HG03439 (cell line): ENCODE data around the gene PAPOLB.

Source experiments
- ATAC-seq: cut with Tn5 transposase; IDR thresholded peaks from one replicate; pipeline ENCODE4 v1.9.1; 2021; ENCODE audit warnings: mild to moderate bottlenecking, moderate library complexity; ENCODE audit not compliant: unreplicated experiment

PAPOLB gene

GRCh38 chr7:4842319-4843064 is 19.3 kb downstream of the PAPOLB start:
- no peak for ATAC-seq

DNA sequence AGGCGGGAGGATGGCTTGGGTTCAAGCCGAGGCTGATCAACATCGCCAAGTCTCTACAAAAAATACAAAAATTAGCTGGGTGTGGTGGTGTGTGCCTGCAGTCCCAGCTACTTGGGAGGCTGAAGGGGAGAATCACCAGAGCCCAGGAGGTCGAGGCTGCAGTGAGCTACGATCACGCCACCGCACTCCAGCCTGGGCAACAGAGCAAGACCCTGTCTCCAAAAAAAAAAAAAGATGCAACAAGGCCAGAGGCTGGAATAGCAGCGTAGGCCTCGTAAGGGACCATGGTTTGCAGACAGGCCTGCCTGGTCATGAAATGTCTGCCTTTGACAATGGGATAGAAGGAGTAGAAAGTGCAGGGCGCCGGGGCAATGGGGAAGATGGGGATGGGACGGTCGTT is 20.0 kb downstream of the PAPOLB start:
- ATAC-seq = no peak

DNA sequence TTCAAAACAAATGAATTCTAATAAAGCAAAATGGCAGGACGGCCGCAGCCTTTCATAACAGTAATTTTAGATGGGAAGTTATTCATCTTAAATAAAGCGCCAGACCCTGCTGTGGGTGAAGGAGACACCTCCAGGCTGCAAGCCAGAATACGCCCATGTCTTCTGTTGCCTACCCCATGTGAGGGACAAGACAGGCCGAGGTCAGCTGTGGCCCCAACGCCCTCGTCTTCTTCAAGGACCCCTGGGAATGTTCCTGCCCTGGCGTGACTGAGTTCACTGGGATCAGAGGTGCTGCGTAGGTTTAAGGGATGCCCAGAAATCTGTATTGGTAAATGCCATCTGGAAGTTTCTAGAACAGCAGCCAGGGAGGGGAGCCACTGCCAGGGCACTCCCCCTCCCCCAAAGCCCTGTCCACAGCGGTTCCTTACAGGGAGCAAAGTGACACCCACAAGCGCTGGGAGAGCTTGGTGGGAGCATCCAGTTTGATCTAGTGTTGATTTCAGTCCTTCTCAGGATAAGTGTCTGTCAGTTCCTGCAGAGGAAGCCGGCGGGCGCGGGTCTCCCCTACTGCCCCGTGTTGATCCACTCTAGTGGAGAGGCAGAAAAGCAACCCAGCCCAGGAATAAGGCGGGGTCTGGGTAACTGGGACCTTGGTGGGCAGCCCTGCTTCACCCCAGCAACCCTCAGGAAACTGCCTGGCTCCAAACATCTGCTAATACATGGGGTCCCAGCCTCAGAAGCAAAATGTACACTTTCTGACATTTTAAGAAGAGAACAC is 20.6 kb downstream of the PAPOLB start:
- ATAC-seq = no peak

DNA sequence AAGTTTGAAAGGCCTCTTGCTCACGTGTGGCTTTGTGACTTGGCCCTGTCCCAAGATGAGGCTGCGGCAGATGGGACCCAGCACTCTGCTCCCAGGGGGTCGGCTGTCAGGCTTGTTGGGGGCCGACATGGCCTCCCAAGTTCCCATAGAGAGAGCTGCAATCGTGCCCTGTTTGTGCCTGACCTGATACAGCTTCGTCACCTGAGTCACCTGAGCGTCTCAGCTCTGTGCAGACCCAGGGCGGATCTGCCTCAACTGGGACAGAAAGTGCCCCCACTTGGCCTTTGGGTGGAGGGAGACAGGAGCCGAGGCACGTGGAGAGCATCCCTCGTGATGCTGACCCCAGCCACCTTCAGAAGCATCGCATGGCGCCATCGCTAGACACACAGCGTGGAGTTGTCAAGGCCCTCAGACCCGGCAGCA is 21.7 kb downstream of the PAPOLB start:
- no peak for ATAC-seq

DNA sequence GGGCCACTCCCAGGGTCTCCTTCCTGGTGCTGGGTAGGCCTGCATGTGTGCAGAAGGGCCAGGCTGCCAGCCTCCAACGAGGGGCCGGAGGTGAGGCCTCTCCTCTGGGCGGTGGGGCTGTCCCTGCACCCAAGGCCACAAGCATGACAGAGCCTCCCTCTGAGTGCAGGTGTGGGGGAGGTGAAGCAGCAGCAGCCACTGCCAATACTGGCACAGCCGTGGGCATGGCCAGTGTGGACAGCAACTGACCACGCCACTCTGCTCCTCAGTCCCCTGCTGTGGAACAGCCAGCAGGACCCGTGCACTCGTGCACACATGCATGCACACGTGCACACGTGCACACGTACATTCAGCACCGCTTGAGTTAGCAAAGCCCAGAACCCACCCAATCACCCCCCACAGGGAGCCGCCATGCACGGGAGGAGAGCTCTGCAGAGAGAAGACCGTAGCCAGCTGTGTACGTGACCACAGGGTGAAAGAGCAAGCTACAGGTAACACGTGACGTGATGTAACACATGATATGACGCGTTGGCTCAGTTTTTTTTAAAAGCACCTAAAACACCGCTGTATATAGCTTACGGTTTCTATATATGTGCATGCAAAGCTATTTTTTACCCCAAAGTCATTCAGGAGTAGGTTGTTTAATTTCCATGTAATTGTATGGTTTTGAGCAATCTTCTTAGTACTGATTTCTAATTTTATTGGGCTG is 23.1 kb downstream of the PAPOLB start:
- ATAC-seq = no peak

DNA sequence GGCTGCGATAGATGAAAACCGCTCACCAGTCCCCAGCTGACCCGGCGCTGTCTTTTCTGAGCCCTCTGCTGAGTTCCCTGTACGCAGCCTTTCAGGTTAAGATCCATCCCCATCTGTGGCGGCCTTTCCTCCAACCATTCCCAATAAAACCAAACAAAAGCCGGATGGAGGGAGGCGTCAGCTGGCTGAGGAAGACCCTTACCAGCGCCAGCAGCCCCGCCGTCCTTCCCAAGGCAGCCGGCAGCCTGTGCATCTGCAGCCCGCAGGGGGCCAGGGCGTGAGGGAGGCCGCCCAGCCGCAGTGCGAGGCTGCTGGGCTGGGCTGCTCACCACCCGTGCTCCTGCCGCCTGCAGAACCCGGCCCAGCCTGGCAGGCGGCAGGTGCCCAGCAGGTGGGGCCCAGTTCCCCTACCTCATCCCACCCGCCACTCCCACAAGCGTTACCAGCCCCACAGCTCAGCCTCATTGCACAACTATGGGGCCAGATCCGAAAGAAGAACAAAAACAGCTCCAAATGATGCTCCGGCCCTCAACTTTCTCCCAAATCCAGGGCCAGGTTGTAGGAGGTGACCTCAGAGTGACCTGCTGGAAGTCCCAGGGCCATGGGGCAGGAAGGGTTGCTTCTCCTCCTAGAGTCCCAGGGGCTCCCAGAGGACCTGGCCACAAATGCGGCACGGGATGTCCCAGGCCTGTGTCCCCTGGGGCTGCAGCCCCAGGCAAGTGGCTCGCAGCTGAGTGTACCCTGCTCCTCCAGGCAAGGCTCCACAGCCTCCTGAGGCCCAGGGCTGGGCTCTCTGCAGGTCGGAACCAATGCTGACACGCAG is 23.8 kb downstream of the PAPOLB start:
- ATAC-seq = no peak

DNA sequence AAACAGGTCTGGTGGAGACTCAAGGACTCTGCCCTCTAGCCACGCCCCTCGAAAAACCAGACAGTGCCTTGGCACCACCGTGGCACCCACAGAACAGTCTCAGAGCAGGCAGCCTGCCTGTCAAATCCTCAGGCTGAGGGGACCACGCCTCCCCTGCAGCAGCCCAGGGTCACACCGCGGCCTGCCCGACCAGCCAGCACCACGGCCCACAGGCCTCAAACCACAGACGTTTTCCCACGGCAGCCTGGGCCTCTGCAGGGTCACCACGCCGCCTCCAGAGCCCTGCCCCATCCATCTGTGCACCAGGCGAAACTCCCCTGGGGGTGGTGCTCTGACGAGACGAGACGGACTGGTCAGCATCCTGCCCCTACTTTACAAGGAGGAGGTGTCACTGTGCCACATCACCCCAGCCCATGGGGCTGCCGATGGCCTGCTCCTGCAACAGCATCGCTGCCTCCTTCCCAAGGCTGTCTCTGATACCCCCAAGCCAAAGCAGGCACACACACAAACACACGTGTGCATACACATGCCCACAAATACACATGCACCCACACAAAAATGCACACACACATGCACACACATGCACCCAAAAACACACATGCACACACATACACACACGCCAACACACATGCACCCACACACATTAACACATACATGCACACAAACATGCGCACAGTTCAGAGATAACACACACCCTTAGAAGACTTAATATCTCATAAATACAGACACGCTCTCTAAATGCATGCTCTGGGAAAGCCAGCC is 24.6 kb downstream of the PAPOLB start:
- no peak for ATAC-seq

GRCh38 chr7:4836206-4836661 is 25.6 kb downstream of the PAPOLB start:
- no peak for ATAC-seq

- ATAC-seq = no peak
These were observed 26.2 kb downstream of the PAPOLB start for GRCh38 chr7:4835398-4836205.

GRCh38 chr7:4834601-4835397 is 27.0 kb downstream of the PAPOLB start:
- no peak for ATAC-seq

- no peak for ATAC-seq
These were observed 27.9 kb downstream of the PAPOLB start for GRCh38 chr7:4833691-4834600.

DNA sequence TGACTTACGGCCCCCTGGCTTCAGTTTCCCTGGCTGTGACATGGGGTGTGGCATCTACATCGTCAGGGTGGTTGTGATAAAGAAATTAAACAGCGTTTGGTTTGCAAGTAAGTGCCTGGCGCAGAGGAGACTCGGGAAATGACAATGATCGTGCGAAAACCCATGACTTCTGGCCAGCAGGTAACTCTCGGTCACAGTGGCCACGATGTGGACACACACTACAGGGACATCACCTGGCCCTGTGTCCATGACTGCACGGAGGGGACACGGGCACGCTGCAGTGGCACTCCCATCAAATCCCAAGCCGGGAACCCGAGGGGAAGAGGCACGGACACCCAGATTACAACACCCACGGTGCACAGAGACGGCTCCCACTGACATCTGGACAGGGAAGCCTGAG is 28.7 kb downstream of the PAPOLB start:
- no peak for ATAC-seq

DNA sequence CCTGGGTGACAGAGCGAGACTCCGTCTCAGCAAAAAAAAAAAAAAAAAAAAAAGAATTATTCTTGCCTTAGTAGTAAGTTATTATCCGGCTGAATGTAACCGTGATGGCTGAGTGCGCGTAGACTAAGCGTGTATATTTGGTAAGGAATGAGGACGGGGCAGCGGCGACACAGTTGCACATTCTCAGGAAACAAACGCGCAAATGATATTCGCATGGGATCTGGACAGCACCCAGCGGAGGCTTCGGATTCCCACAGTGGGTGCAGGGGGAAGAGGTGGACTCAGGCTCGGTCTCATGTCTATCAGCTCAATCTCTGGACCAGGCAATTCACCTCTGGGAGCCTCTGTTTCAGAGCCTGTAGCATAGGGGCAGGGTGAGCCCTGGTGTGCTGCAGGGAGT is 29.1 kb downstream of the PAPOLB start:
- ATAC-seq = no peak

- ATAC-seq = no peak
These were observed 29.9 kb downstream of the PAPOLB start for GRCh38 chr7:4831723-4832495.

- no peak for ATAC-seq
These were observed 31.7 kb downstream of the PAPOLB start for GRCh38 chr7:4830176-4830575.

DNA sequence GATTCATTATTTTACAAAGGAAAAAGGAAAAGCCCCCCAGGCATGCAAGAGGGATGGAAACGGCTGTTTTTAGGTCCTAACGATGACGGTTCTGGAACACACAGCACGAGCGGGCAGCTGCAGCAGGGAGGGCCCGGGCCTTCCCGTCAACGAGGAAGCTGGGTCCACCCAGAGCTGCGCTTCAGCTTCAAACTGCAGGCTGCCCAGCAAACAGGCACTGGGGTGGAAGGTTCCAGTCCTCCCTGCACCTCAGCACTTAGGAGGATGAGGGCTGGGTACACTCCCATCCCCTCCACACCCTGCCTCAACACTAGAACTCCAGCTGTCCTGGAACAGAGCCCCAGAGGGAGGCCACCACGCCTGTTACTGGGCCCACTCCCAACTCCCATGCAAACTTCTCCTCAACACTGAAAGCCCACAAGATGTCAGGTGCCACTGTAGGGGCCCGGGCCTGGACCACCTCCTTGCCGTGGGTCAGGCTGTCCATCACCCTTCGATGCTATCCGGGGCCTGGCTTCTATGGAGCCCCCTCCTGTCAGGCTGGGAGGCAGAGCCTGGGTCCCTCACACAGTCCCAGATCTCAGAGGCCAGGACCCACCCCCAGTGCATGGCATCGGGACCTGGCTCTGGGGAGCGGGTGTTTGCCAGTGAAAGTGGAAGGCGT is 33.0 kb downstream of the PAPOLB start:
- ATAC-seq = no peak
